Measurements from ENCODE around the gene LSM5.

The LSM5 gene

GRCh38 chr7:32447218-32447617 lies 43.0 kb downstream of the LSM5 start:
- Histone ChIP-seq H3K27ac (ENCODE audit: low read depth, low read length) (no peak overlapping the region), H3K27me3 (ENCODE audit: low read length) (no peaks in the 10 kb centered on the region), H3K9me3 (ENCODE audit: insufficient read depth, low read length) (no peaks in the 10 kb centered on the region), H3K79me2 (ENCODE audit: insufficient read depth, low read length) (no peaks in the 10 kb centered on the region), H3F3A (ENCODE audit: insufficient read depth) (no peaks in the 10 kb centered on the region), H3K36me3 (ENCODE audit: low read length) (no peaks in the 10 kb centered on the region), H4K20me1 (ENCODE audit: low read depth, low read length) (no peaks in the 10 kb centered on the region), H3K4me2 (ENCODE audit: low read depth, low read length, poor library complexity, severe bottlenecking) (no peak overlapping the region), H2AFZ (ENCODE audit: low read depth, low read length, severe bottlenecking) (no peak overlapping the region), H3K9ac (ENCODE audit: low read length) (no peak overlapping the region), H3K4me3 (ENCODE audit: insufficient read depth, low read length, poor library complexity, severe bottlenecking) (no peak overlapping the region), H3K9me2 (replicated peaks; ENCODE audit: insufficient read depth, low read length) (no peaks in the 10 kb centered on the region)
- TF ChIP-seq, protein P1, sequence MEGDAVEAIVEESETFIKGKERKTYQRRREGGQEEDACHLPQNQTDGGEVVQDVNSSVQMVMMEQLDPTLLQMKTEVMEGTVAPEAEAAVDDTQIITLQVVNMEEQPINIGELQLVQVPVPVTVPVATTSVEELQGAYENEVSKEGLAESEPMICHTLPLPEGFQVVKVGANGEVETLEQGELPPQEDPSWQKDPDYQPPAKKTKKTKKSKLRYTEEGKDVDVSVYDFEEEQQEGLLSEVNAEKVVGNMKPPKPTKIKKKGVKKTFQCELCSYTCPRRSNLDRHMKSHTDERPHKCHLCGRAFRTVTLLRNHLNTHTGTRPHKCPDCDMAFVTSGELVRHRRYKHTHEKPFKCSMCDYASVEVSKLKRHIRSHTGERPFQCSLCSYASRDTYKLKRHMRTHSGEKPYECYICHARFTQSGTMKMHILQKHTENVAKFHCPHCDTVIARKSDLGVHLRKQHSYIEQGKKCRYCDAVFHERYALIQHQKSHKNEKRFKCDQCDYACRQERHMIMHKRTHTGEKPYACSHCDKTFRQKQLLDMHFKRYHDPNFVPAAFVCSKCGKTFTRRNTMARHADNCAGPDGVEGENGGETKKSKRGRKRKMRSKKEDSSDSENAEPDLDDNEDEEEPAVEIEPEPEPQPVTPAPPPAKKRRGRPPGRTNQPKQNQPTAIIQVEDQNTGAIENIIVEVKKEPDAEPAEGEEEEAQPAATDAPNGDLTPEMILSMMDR (IDR thresholded peaks at IDR 0.05; ENCODE audit: insufficient read depth, low read length, poor library complexity, severe bottlenecking) = no peak
- TF ChIP-seq EZH2phosphoT487 (conservative IDR thresholded peaks at IDR 0.05; ENCODE audit: low read length) = no peak

DNA sequence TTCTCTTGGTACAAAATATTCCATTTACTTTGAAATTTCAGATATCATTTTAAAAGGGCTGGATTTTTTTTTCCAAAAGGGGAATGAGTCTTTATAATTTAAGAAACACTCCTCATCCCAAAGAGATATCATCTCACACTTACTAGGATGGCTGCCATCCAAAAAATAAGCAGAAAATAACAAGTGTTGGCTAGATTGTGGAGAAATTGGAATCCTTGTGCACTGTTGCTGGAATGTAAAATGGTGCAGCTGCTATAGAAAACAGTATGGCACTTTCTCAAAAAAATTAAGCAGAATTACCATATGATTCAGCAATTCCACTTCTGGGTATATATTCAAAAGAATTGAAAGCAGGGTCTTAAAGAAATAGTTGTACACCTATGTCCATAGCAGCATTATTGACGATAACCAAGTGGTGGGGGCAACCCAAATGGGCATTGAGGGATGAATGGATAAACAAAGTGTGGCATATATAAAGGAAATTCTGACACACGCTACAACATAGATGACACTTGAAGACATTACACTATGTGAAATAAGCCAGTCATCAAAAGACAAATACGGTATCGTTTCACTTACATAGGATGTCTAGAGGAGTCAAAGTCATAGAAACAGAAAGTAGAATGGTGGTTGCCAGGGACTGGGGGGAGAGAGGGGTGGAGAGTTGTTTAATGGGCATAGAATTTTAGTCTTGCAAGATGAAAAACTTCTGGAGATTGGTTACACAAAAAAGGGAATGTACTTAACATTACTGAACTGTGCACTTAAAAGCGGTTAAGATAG lies 53.8 kb downstream of the LSM5 start:
- H3K4me2 ChIP-seq (ENCODE audit: low read depth, low read length, poor library complexity, severe bottlenecking) = no peak overlapping the region
- TF ChIP-seq EZH2phosphoT487 (conservative IDR thresholded peaks at IDR 0.05; ENCODE audit: low read length) = no peak
- TF ChIP-seq, protein P1 (IDR thresholded peaks at IDR 0.05; ENCODE audit: insufficient read depth, low read length, poor library complexity, severe bottlenecking) = no peak

More for the DNA sequence above, 53.8 kb downstream of the LSM5 start:
- Histone ChIP-seq H3K27me3 (ENCODE audit: low read length) (no peaks in the 10 kb centered on the region), H3K4me3 (ENCODE audit: insufficient read depth, low read length, poor library complexity, severe bottlenecking) (no peak overlapping the region), H4K20me1 (ENCODE audit: low read depth, low read length) (no peaks in the 10 kb centered on the region), H3K27ac (ENCODE audit: low read depth, low read length) (no peak overlapping the region), H3K36me3 (ENCODE audit: low read length) (no peaks in the 10 kb centered on the region), H3K9me3 (ENCODE audit: insufficient read depth, low read length) (no peaks in the 10 kb centered on the region), H2AFZ (ENCODE audit: low read depth, low read length, severe bottlenecking) (no peak overlapping the region), H3K79me2 (ENCODE audit: insufficient read depth, low read length) (no peaks in the 10 kb centered on the region), H3K9me2 (replicated peaks; ENCODE audit: insufficient read depth, low read length) (no peaks in the 10 kb centered on the region), H3K9ac (ENCODE audit: low read length) (no peak overlapping the region), H3F3A (ENCODE audit: insufficient read depth) (no peaks in the 10 kb centered on the region)

All from SU-DHL-6 (cell line).